Left ventricle myocardium inferior (tissue), 1 donor: ENCODE measurements around the gene TMEM45A. TPM values are rescaled to one million over a fixed set of nuclear protein-coding genes. Genes with fewer than 3 reads are reported as not detected.

ENCODE experiments used
- DNase-seq: peaks from one replicate; pipeline ENCODE4 v3.0.0-alpha.2; 2020
- H3K27ac ChIP-seq: fragments of 200-600 bp; replicated peaks from 2 replicates; pipeline ENCODE4 v1.8.0; 2021
- H3K27me3 ChIP-seq: fragments of 200-600 bp; 2 replicates; pipeline ENCODE4 v1.8.0; 2021; ENCODE audit warnings: low read depth
- H3K36me3 ChIP-seq: fragments of 200-600 bp; 2 replicates; pipeline ENCODE4 v1.8.0; 2021
- H3K4me1 ChIP-seq: fragments of 200-600 bp; 2 replicates; pipeline ENCODE4 v1.8.0; 2021
- H3K4me3 ChIP-seq: fragments of 200-600 bp; 2 replicates; pipeline ENCODE4 v1.8.0; 2021; ENCODE audit warnings: mild to moderate bottlenecking, moderate library complexity
- H3K9me3 ChIP-seq: fragments of 200-600 bp; replicated peaks from 2 replicates; pipeline ENCODE4 v1.8.0; 2021
- intact Hi-C: fragments of 100-400 bp; cut with micrococcal nuclease; formaldehyde crosslinking; loops from one replicate; pipeline ENCODE4 v1.11.0; 2022
- total RNA-seq: library from RNA; stranded (reverse); fragmentation: NEBNext Ultra II Directional; extraction: Animal tissue kit (Norgen Biotek cat#: 25700); gene quantifications from one replicate; pipeline ENCODE4 v1.2.1, GENCODE V29; 2021
- TF ChIP-seq, protein P1 (sequence below): fragments of 200-600 bp; IDR thresholded peaks from 2 replicates; pipeline ENCODE4 v1.8.0; 2021; ENCODE audit warnings: antibody characterized with exemption, mild to moderate bottlenecking, borderline replicate concordance
- donor health status: DM: no; HTN: yes; CAD: no; lungs with severe emphysema.

The TMEM45A gene
- total RNA-seq, 1 donor from 2014 or later, result 3.2 TPM

DNA sequence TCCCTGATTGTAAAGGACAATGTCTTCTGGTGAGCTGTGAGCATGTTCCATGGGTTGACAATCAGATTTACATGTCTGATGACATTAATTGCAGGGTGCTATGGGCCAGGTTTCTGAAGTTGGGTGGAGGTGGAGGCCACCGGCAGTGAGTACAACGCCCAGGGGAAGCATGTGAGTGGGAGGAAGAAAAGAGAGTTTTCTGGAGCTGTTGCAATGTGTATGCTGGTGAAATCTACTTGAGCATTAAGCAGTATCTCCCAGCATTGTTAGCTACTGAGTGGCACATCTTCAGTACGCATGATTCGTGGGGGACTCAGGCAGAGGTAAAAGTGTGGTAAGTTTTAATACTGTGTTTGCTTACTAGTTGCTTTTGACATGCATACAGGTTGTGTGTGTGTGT lies 26.6 kb downstream of the TMEM45A start:
- H3K9me3 ChIP-seq, result no peaks in the 10 kb centered on the region
- intact Hi-C loops, result no loop called here
- TF ChIP-seq, protein P1, sequence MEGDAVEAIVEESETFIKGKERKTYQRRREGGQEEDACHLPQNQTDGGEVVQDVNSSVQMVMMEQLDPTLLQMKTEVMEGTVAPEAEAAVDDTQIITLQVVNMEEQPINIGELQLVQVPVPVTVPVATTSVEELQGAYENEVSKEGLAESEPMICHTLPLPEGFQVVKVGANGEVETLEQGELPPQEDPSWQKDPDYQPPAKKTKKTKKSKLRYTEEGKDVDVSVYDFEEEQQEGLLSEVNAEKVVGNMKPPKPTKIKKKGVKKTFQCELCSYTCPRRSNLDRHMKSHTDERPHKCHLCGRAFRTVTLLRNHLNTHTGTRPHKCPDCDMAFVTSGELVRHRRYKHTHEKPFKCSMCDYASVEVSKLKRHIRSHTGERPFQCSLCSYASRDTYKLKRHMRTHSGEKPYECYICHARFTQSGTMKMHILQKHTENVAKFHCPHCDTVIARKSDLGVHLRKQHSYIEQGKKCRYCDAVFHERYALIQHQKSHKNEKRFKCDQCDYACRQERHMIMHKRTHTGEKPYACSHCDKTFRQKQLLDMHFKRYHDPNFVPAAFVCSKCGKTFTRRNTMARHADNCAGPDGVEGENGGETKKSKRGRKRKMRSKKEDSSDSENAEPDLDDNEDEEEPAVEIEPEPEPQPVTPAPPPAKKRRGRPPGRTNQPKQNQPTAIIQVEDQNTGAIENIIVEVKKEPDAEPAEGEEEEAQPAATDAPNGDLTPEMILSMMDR, result no peak
- no peaks in the 10 kb centered on the region for H3K27me3 ChIP-seq
- H3K4me1 ChIP-seq, result no peaks in the 10 kb centered on the region
- no peaks in the 10 kb centered on the region for H3K36me3 ChIP-seq
- DNase-seq, result no peak
- no peak overlapping the region for H3K27ac ChIP-seq
- H3K4me3 ChIP-seq, result no peak overlapping the region

DNA sequence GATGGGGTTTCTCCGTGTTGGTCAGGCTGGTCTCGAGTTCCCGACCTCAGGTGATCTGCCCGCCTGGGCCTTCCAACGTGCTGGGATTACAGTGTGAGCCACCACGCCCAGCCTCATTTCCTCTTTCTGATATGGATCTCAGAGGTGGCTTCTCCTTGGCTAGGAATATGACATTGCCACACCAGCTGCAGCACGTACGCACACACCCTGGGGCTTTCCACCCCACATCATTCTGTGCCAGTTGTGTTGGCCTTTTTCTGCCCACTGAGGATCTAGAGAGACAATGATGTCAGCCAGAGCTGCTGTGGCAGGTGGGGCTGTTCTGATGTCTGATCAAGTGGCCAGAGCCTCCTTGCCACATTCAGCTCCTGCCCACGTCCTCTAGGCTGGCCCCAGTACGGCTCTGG lies 29.0 kb downstream of the TMEM45A start:
- TF ChIP-seq, protein P1, result no peak
- no peaks in the 10 kb centered on the region for H3K9me3 ChIP-seq
- no peak overlapping the region for H3K27ac ChIP-seq
- intact Hi-C loops, result no loop called here
- H3K4me3 ChIP-seq, result no peak overlapping the region
- H3K4me1 ChIP-seq, result no peaks in the 10 kb centered on the region
- no peaks in the 10 kb centered on the region for H3K27me3 ChIP-seq
- no peaks in the 10 kb centered on the region for H3K36me3 ChIP-seq
- no peak for DNase-seq

DNA sequence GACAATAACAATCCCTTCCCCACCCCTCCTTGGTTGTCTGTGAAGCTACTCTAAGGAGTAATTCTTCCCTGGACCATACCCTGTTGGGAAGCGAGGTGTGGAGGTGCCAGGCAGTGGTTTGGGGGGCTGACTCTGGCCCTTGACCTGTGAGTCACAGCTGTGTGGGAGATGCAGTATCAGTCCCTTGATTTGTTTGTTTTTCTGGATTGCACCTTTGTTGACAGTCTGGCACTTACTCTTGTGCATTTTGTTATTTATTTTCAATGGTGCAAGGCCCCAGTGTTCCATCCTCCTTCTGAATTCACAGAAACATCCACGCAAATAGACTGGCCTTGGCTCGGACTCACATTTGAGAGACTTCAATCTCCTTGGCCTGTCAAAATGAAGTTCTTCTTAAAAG lies 29.7 kb downstream of the TMEM45A start:
- Histone ChIP-seq H3K9me3 (no peaks in the 10 kb centered on the region), H3K4me3 (no peak overlapping the region), H3K36me3 (no peaks in the 10 kb centered on the region), H3K27me3 (no peaks in the 10 kb centered on the region), H3K4me1 (no peaks in the 10 kb centered on the region), H3K27ac (no peak overlapping the region)
- intact Hi-C loops, result no loop called here
- TF ChIP-seq, protein P1, result no peak
- no peak for DNase-seq

DNA sequence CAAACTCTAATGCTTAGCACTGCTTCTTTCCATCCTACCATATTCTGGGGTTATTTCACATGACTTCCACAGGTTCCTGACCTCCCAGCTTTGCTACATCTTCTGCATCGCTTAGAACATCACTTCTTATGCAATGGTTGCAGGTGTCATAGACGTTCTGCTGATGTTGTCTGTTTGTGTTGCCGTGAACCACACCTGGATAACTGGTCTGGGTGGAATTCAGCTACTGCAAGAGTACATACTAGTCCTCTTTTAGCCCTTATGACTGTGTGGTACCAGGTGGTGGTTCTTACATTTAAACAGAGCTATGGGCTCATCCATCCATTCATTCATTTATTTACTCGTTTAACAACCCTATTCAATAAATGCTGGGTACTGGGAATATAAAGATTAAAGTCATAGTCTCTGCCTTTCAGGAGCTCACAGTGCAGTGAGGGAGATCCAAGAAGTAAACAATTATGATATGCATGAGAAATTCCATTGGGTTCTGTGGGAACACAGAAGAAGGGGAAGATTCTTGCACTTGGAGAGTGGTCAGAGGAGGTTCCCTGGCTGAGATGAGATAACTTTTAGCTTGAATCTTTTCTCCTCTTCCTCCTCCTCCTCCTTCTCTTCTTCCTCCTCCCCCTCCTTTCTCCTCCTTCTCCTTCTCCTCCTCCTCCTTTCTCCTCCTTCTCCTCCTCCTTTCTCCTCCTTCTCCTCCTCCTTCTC lies 30.8 kb downstream of the TMEM45A start:
- intact Hi-C loops, result no loop called here

DNA sequence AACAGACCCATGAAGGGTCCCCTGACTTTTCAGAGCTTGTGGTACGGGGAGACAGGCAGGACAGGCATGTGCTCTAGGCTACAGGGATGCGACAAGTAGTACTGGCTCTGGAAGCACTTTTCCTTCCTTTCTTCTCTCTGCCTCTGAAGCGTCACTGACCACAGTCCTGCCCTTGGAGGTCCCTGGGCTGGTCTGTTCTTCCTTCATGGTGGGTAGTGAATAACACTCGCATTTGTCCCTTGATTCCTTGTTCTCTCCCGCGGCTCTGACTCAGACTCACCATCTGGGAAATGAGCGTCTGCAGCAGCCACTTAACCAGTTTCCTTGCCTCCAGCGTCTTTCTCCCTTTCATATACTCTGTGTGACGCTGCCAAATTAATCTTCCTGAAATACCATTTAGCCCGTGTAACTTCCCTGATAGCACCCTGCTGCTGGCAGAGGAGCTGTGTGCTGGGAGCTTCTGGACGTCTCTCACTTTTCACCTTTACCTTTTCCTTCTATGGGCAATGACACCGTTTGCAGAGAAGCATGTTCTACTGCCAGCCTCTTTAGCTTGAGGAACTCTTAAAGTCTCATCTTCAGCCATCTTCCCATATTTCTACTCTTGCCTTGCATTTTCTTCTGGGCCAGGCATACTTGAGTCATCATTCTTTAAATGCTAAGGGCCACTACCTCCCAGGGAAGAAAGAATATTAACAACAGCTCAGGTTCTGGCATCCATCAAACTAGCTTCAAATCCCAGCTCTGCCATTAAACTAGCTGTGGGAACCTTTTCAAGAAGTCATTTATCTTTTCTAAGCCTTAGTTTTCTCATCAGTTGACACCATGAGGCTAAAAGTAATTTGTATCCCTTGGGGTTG lies 33.6 kb downstream of the TMEM45A start:
- H3K36me3 ChIP-seq, result no peaks in the 10 kb centered on the region
- no peak for DNase-seq
- H3K4me3 ChIP-seq, result no peak overlapping the region
- no peaks in the 10 kb centered on the region for H3K27me3 ChIP-seq
- H3K27ac ChIP-seq, result peak overlapping the region; percentile 23
- TF ChIP-seq, protein P1, result no peak
- H3K4me1 ChIP-seq, result no peaks in the 10 kb centered on the region
- no peaks in the 10 kb centered on the region for H3K9me3 ChIP-seq
- intact Hi-C loops, result no loop called here

More for the DNA sequence above, 30.8 kb downstream of the TMEM45A start:
- H3K4me1 ChIP-seq, result no peaks in the 10 kb centered on the region
- no peak for DNase-seq
- TF ChIP-seq, protein P1, result no peak
- no peaks in the 10 kb centered on the region for H3K27me3 ChIP-seq
- no peaks in the 10 kb centered on the region for H3K9me3 ChIP-seq
- no peak overlapping the region for H3K27ac ChIP-seq
- H3K4me3 ChIP-seq, result no peak overlapping the region
- H3K36me3 ChIP-seq, result no peaks in the 10 kb centered on the region
